VCaP (cell line): ENCODE data around the gene SS18L1.
"Not testable (repeated sequence)": the region's sequence is repeated elsewhere in the genome, so short reads cannot be mapped to it uniquely, and the experiment has no call there.

Source experiments
- H3K27ac ChIP-seq: fragments of 450-650 bp; 2 replicates; pipeline ENCODE4 v1.5.1; 2017
- CTCF ChIP-seq: fragments of 450-650 bp; conservative IDR thresholded peaks from 2 replicates; pipeline ENCODE4 v1.5.1; 2017; ENCODE audit warnings: mild to moderate bottlenecking, moderate library complexity

The SS18L1 gene

GRCh38 chr20:62104791-62105345 is 38.7 kb upstream of the SS18L1 start:
- peak overlapping the region; percentile 65 for H3K27ac ChIP-seq
- TF ChIP-seq CTCF, result no peak

- no peak for TF ChIP-seq CTCF
- H3K27ac ChIP-seq, result peak overlapping the region; percentile 65
Measured at GRCh38 chr20:62105592-62105991, 38.0 kb upstream of the SS18L1 start.

DNA sequence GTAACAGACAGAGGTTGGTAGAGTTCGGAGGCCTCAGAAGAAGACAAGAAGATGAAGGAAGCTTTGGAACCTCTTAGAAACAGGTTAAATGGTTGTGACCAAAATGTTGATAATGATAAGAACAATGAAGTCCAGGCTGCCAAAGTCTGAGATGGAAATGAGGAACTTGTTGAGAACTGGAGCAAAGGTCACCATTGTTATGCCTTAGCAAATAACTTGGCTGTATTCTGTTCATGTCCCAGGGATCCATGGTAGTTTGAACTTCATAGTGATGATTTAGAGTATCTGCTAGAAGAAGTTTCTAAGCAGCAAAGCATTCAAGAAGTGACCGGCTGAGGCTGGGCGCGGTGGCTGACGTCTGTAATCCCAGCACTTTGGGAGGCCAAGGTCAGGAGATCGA is 32.4 kb upstream of the SS18L1 start:
- no peak overlapping the region for H3K27ac ChIP-seq
- no peak for TF ChIP-seq CTCF

DNA sequence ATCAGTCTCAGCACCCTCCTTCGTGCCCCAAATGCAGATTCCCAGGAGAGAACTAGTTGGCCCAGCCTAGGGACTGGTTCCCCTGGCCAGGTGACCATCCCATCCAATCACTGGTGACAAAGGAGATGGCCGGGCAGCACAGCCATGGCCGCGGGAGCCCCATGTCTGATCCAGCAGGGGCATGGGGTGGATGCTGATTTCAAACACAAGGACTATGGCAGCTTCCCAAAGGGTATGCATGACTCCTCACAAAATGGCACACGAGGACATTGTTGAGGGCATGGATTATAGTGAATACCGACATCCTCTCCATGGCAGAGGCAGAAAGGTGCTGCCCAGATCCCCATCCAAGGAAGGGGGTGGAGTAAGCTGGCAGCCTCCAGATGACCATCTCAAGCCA is 31.2 kb upstream of the SS18L1 start:
- no peak for TF ChIP-seq CTCF
- no peak overlapping the region for H3K27ac ChIP-seq

- H3K27ac ChIP-seq, result no peak overlapping the region
- TF ChIP-seq CTCF, result no peak
Measured at GRCh38 chr20:62114894-62115293, 28.7 kb upstream of the SS18L1 start.

- not testable (repeated sequence) for H3K27ac ChIP-seq
Measured at GRCh38 chr20:62115800-62116407, 27.7 kb upstream of the SS18L1 start.

- no peak for TF ChIP-seq CTCF
- no peak overlapping the region for H3K27ac ChIP-seq
Measured at GRCh38 chr20:62116558-62117361, 26.8 kb upstream of the SS18L1 start.

- H3K27ac ChIP-seq, result no peak overlapping the region
- no peak for TF ChIP-seq CTCF
Measured at GRCh38 chr20:62117362-62117646, 26.3 kb upstream of the SS18L1 start.
